K562 (cell line): ENCODE results near the gene PRRC2A. TPM values are rescaled to one million over a fixed set of nuclear protein-coding genes. Genes with fewer than 3 reads are reported as not detected.
A peak's percentile ranks its signal among the peaks of the same experiment; 100 is the strongest.

Experiments used
- CC2D1A ChIP-seq: fragments of 450-650 bp; IDR thresholded peaks from 2 replicates; pipeline ENCODE4 v1.6.1; 2017; ENCODE audit warnings: mild to moderate bottlenecking
- GTF2A2 ChIP-seq: IDR thresholded peaks from 2 replicates; pipeline ENCODE4 v1.6.1; 2016; ENCODE audit warnings: mild to moderate bottlenecking, missing genetic modification characterization, missing compliant biosample characterization
- MAFK ChIP-seq: IDR thresholded peaks from 2 replicates; pipeline ENCODE4 v1.6.1; 2011; ENCODE audit warnings: low read length, improper control_type of control experiment
- NR2F6 ChIP-seq: fragments of 450-650 bp; formaldehyde crosslinking; IDR thresholded peaks from 2 replicates; pipeline ENCODE4 v1.4.0; 2020; ENCODE audit warnings: mild to moderate bottlenecking
- NR4A1 ChIP-seq, 2 experiments: fragments of 250-450 bp in 1 of 2; fragments of 450-650 bp in 1 of 2; sonication (Bioruptor Pico) in 1 of 2; IDR thresholded peaks; 2 replicates each; pipeline versions ENCODE4 v1.4.0 to v1.6.1; 2016 to 2020; ENCODE audit warnings: mild to moderate bottlenecking in 2 of 2, missing compliant biosample characterization in 1 of 2, missing genetic modification characterization in 1 of 2, moderate library complexity in 1 of 2
- SIN3A ChIP-seq, 2 experiments: fragments of 150-350 bp in 1 of 2; IDR thresholded peaks; 2 replicates each; pipeline ENCODE4 v1.6.1; 2011 to 2016; ENCODE audit warnings: borderline replicate concordance in 2 of 2, low read depth in 2 of 2, low read length in 2 of 2, mild to moderate bottlenecking in 2 of 2, moderate library complexity in 2 of 2; ENCODE audit not compliant: control insufficient read depth in 1 of 2
- SMARCC2 ChIP-seq: fragments of 450-650 bp; IDR thresholded peaks from 2 replicates; pipeline ENCODE4 v1.6.1; 2017; ENCODE audit warnings: antibody characterized with exemption, moderate library complexity, mild to moderate bottlenecking, low read depth
- TAF1 ChIP-seq: IDR thresholded peaks from 2 replicates; pipeline ENCODE4 v1.6.1; 2011; ENCODE audit warnings: mild to moderate bottlenecking, low read length, moderate library complexity; ENCODE audit not compliant: insufficient read depth, control insufficient read depth, severe bottlenecking; ENCODE audit errors: extremely low read depth
- TEAD1 ChIP-seq, 2 experiments: fragments of 450-650 bp in 1 of 2; sonication (generic) in 1 of 2; formaldehyde crosslinking; IDR thresholded peaks; 2 replicates each; pipeline versions ENCODE4 v1.4.0 to v1.8.0; 2020 to 2022; ENCODE audit warnings: mild to moderate bottlenecking in 2 of 2, missing genetic modification reagents in 1 of 2
- ZBTB7A ChIP-seq: IDR thresholded peaks from 2 replicates; pipeline ENCODE4 v1.6.1; 2011; ENCODE audit warnings: low read depth, mild to moderate bottlenecking, low read length, moderate library complexity, borderline replicate concordance; ENCODE audit not compliant: control insufficient read depth
- ZNF140 ChIP-seq: fragments of 250-450 bp; sonication (Bioruptor Pico); IDR thresholded peaks from 2 replicates; pipeline ENCODE4 v1.8.0; 2021; ENCODE audit warnings: moderate library complexity, mild to moderate bottlenecking, inconsistent platforms
- ZNF175 ChIP-seq: fragments of 200-800 bp; sonication (Bioruptor generic); IDR thresholded peaks from 2 replicates; pipeline ENCODE4 v1.6.1; 2016; ENCODE audit warnings: low read depth, mild to moderate bottlenecking, missing genetic modification characterization, missing compliant biosample characterization
- ZNF232 ChIP-seq: sonication (generic); formaldehyde crosslinking; IDR thresholded peaks from 2 replicates; pipeline ENCODE4 v1.8.0; 2022; ENCODE audit warnings: mild to moderate bottlenecking, missing genetic modification reagents
- ZNF263 ChIP-seq: sonication (generic); formaldehyde crosslinking; IDR thresholded peaks from 2 replicates; pipeline ENCODE4 v1.8.0; 2022; ENCODE audit warnings: mild to moderate bottlenecking, missing genetic modification reagents, borderline replicate concordance
- ZNF511 ChIP-seq: sonication (generic); formaldehyde crosslinking; IDR thresholded peaks from 2 replicates; pipeline ENCODE4 v1.8.0; 2022; ENCODE audit warnings: mild to moderate bottlenecking, missing genetic modification reagents
- ZNF717 ChIP-seq: fragments of 250-450 bp; sonication (Bioruptor Pico); IDR thresholded peaks from 2 replicates; pipeline ENCODE4 v1.5.0; 2021
- ZNF785 ChIP-seq: fragments of 250-450 bp; sonication (Bioruptor Pico); IDR thresholded peaks from 2 replicates; pipeline ENCODE4 v1.4.0; 2020; ENCODE audit warnings: mild to moderate bottlenecking
- polyA plus RNA-seq, 8 experiments: library from polyadenylated mRNA; depleted of rRNA in 4 of 8; stranded (reverse) in 5 of 8; unstranded in 3 of 8; fragments of >200 nt; fragmentation: Nextera tagmentation in 2 of 8; fragmentation: Illumina TruSeq in 1 of 8; extraction: Ambion mirVana in 2 of 8; extraction: Trizol in 1 of 8; gene quantifications; 2 replicates each; pipeline versions ENCODE4 v1.2.1 to v1.2.3, GENCODE V29; 2011 to 2014; ENCODE audit warnings: inconsistent platforms in 1 of 8, missing spikeins in 1 of 8
- total RNA-seq, 7 experiments: library from RNA; depleted of rRNA in 6 of 7; stranded (reverse); fragments of >200 nt in 6 of 7; fragmentation: Illumina TruSeq in 2 of 7; extraction: Trizol in 2 of 7; gene quantifications; 2 replicates each; pipeline versions ENCODE4 v1.2.1 to v1.2.3, GENCODE V29; 2011 to 2021; ENCODE audit warnings: low replicate concordance in 1 of 7
- TF ChIP-seq, protein P1 (sequence below): sonication (generic); formaldehyde crosslinking; IDR thresholded peaks from 2 replicates; pipeline ENCODE4 v1.8.1; 2023; ENCODE audit warnings: mild to moderate bottlenecking, missing genetic modification reagents
- TF ChIP-seq, protein P2 (sequence below): fragments of 450-650 bp; IDR thresholded peaks from 2 replicates; pipeline ENCODE4 v1.6.1; 2016; ENCODE audit warnings: low read depth, mild to moderate bottlenecking, moderate library complexity
- TF ChIP-seq, protein P3 (sequence below): fragments of 450-650 bp; formaldehyde crosslinking; IDR thresholded peaks from 2 replicates; pipeline ENCODE4 v1.4.0; 2020; ENCODE audit warnings: mild to moderate bottlenecking, moderate library complexity

The PRRC2A gene
- total and polyA plus RNA-seq, 9 of the 15 experiments (the other 6 are each of a cell fraction or from before 2014, with no cell fraction given): 1.0 to 332 (median 63.0) TPM

GRCh38 chr6:31659649-31660380 is 39.3 kb downstream of the PRRC2A start (continued):
- peak; percentile 84; the same call in 1 of the 2 replicates for TF ChIP-seq NR4A1 (CRISPR knock-in tag; IDR thresholded peaks at IDR 0.05)
- 0 out of 2 replicates have a peak, but pooled peaks have one; percentile 50 for TF ChIP-seq NR4A1 (tag; IDR thresholded peaks at IDR 0.05)
- TF ChIP-seq CC2D1A: peak; percentile 36; the same call in 1 of the 2 replicates
- peak; percentile 40 to 98; a peak in 3 of 4 replicates for TF ChIP-seq SIN3A (IDR thresholded peaks at IDR 0.05; ENCODE audit: borderline replicate concordance in 2 of 2, control insufficient read depth in 1 of 2, low read depth in 2 of 2, low read length in 2 of 2)
- TF ChIP-seq SMARCC2: 0 out of 2 replicates have a peak, but pooled peaks have one; percentile 36
- no peak for TF ChIP-seq ZNF511
- peak; percentile 82 for TF ChIP-seq ZNF263 (CRISPR knock-in tag)
- TF ChIP-seq NR2F6 (CRISPR knock-in tag): peak; percentile 74; the same call in 1 of the 2 replicates
- TF ChIP-seq ZNF140: 0 out of 2 replicates have a peak, but pooled peaks have one; percentile 48
- peak; percentile 53; the same call in 1 of the 2 replicates for TF ChIP-seq ZNF717
- TF ChIP-seq TAF1: peak; percentile 19
- peak; percentile 9; the same call in 1 of the 2 replicates for TF ChIP-seq ZBTB7A
- TF ChIP-seq MAFK: no peak
- 0 out of 2 replicates have a peak, but pooled peaks have one; percentile 82 for TF ChIP-seq ZNF232 (CRISPR knock-in tag)
- peak; percentile 43; the same call in 1 of the 2 replicates for TF ChIP-seq ZNF175 (CRISPR knock-in tag)
- no peak for TF ChIP-seq GTF2A2
- TF ChIP-seq TEAD1 (CRISPR knock-in tag; IDR thresholded peaks at IDR 0.05): peak in 1 of 2 experiments; percentile 7; a peak in 1 of 4 replicates
- TF ChIP-seq ZNF785: peak; percentile 74; the same call in 1 of the 2 replicates
- TF ChIP-seq, protein P1, sequence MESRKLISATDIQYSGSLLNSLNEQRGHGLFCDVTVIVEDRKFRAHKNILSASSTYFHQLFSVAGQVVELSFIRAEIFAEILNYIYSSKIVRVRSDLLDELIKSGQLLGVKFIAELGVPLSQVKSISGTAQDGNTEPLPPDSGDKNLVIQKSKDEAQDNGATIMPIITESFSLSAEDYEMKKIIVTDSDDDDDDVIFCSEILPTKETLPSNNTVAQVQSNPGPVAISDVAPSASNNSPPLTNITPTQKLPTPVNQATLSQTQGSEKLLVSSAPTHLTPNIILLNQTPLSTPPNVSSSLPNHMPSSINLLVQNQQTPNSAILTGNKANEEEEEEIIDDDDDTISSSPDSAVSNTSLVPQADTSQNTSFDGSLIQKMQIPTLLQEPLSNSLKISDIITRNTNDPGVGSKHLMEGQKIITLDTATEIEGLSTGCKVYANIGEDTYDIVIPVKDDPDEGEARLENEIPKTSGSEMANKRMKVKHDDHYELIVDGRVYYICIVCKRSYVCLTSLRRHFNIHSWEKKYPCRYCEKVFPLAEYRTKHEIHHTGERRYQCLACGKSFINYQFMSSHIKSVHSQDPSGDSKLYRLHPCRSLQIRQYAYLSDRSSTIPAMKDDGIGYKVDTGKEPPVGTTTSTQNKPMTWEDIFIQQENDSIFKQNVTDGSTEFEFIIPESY (CRISPR knock-in tag): 0 out of 2 replicates have a peak, but pooled peaks have one; percentile 5
- TF ChIP-seq, protein P2, sequence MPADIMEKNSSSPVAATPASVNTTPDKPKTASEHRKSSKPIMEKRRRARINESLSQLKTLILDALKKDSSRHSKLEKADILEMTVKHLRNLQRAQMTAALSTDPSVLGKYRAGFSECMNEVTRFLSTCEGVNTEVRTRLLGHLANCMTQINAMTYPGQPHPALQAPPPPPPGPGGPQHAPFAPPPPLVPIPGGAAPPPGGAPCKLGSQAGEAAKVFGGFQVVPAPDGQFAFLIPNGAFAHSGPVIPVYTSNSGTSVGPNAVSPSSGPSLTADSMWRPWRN: 0 out of 2 replicates have a peak, but pooled peaks have one; percentile 31
- TF ChIP-seq, protein P3, sequence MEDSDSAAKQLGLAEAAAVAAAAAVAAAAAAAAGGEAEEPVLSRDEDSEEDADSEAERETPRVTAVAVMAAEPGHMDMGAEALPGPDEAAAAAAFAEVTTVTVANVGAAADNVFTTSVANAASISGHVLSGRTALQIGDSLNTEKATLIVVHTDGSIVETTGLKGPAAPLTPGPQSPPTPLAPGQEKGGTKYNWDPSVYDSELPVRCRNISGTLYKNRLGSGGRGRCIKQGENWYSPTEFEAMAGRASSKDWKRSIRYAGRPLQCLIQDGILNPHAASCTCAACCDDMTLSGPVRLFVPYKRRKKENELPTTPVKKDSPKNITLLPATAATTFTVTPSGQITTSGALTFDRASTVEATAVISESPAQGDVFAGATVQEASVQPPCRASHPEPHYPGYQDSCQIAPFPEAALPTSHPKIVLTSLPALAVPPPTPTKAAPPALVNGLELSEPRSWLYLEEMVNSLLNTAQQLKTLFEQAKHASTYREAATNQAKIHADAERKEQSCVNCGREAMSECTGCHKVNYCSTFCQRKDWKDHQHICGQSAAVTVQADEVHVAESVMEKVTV: 0 out of 2 replicates have a peak, but pooled peaks have one; percentile 5
